ENCODE results near the gene DROSHA.

DNA sequence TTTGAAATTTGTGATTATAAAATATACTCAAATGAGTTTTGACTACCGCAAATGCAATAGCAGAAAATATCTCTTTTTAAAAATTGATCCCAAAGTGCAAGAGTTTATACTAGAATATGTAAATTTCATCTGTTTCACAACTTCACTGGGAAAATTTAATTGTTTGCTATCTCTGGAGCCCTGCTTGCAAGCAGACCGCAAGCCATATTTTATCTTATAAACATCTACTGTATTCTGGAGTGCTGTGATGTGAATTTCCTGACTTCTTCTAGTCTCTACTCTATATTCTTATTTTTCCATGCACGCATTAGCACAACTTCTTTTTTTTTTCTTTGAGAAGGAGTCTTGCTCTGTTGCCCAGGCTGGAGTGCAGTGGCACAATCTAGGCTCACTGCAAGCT lies 98.7 kb downstream of the DROSHA start:
- TF ChIP-seq CTCF (IDR thresholded peaks at IDR 0.05; ENCODE audit: poor library complexity) (no peak), EZH2 (IDR thresholded peaks at IDR 0.05; ENCODE audit: borderline replicate concordance) (no peak)

Data from hepatocyte (in vitro differentiated cells).